ENCODE measurements around the gene PELI2. TPM values are rescaled to one million over a fixed set of nuclear protein-coding genes. Genes with fewer than 3 reads are reported as not detected.

PELI2 gene
- total RNA-seq, 1 experiment from 2014 or later, result 2.0 TPM

GRCh38 chr14:56129092-56129491 is 10.9 kb downstream of the PELI2 start:
- H3K4me3 ChIP-seq (replicated peaks in 1 of 2; ENCODE audit: low read depth in 1 of 2, low read length in 2 of 2), result no peak overlapping the region
- no peaks in the 10 kb centered on the region for H3K4me1 ChIP-seq (ENCODE audit: control insufficient read depth in 1 of 2, insufficient read depth in 2 of 2, low read length in 2 of 2)
- no peak overlapping the region for H3K27ac ChIP-seq (ENCODE audit: low read depth, low read length)
- H3K79me2 ChIP-seq (ENCODE audit: insufficient read depth, low read length), result no peaks in the 10 kb centered on the region
- intact Hi-C loops (cut with micrococcal nuclease), result no loop called here
- H4K20me1 ChIP-seq (ENCODE audit: insufficient read depth), result no peaks in the 10 kb centered on the region
- ChIA-PET CTCF (no interaction called here), POLR2A (no interaction called here), RAD21 (ENCODE audit: low non-redundant PET in 1 of 2, low total read pairs in 2 of 2, uncharacterized antibody in 2 of 2, unreplicated experiment in 2 of 2) (no interaction called here)
- TF ChIP-seq CEBPB (IDR thresholded peaks at IDR 0.05; ENCODE audit: low read depth) (no peak), CBX3 (IDR thresholded peaks at IDR 0.05; ENCODE audit: low read depth) (no peak), SIN3A (IDR thresholded peaks at IDR 0.05; ENCODE audit: low read depth) (no peak), JUND (IDR thresholded peaks at IDR 0.05) (no peak)
- DNase-seq (ENCODE audit: low read depth, low spot score) (no peak), ATAC-seq (no peak)
- H3K9me3 ChIP-seq (ENCODE audit: control insufficient read depth in 1 of 2, insufficient read depth in 1 of 2, low read depth in 1 of 2, low read length in 2 of 2), result no peaks in the 10 kb centered on the region
- no peaks in the 10 kb centered on the region for H3K9me2 ChIP-seq (ENCODE audit: insufficient read depth)
- no peak overlapping the region for H3K4me2 ChIP-seq (ENCODE audit: low read length)
- H3K9ac ChIP-seq (ENCODE audit: low read length), result no peak overlapping the region
- no peak overlapping the region for H2AFZ ChIP-seq (ENCODE audit: low read depth, low read length, poor library complexity, severe bottlenecking)
- peaks cover 73% of the 10 kb centered on the region for H3K27me3 ChIP-seq (ENCODE audit: insufficient read depth, low read length)
- no TSS peak for BruUV-seq (replicated peaks)
- no peaks in the 10 kb centered on the region for H3K36me3 ChIP-seq (ENCODE audit: control insufficient read depth in 1 of 2, insufficient read depth in 2 of 2, low read length in 2 of 2)

- BruUV-seq (replicated peaks), result no TSS peak
- Histone ChIP-seq H2AFZ (ENCODE audit: low read depth, low read length, poor library complexity, severe bottlenecking) (no peak overlapping the region), H3K4me1 (ENCODE audit: control insufficient read depth in 1 of 2, insufficient read depth in 2 of 2, low read length in 2 of 2) (no peaks in the 10 kb centered on the region), H3K27ac (ENCODE audit: low read depth, low read length) (no peak overlapping the region), H3K9me2 (ENCODE audit: insufficient read depth) (no peaks in the 10 kb centered on the region), H3K27me3 (ENCODE audit: insufficient read depth, low read length) (peaks cover 71% of the 10 kb centered on the region), H3K4me3 (replicated peaks in 1 of 2; ENCODE audit: low read depth in 1 of 2, low read length in 2 of 2) (no peak overlapping the region), H3K4me2 (ENCODE audit: low read length) (no peak overlapping the region), H3K79me2 (ENCODE audit: insufficient read depth, low read length) (no peaks in the 10 kb centered on the region), H3K36me3 (ENCODE audit: control insufficient read depth in 1 of 2, insufficient read depth in 2 of 2, low read length in 2 of 2) (no peaks in the 10 kb centered on the region), H4K20me1 (ENCODE audit: insufficient read depth) (no peaks in the 10 kb centered on the region), H3K9ac (ENCODE audit: low read length) (no peak overlapping the region), H3K9me3 (ENCODE audit: control insufficient read depth in 1 of 2, insufficient read depth in 1 of 2, low read depth in 1 of 2, low read length in 2 of 2) (no peaks in the 10 kb centered on the region)
- RAD21 ChIA-PET (ENCODE audit: low non-redundant PET in 1 of 2, low total read pairs in 2 of 2, uncharacterized antibody in 2 of 2, unreplicated experiment in 2 of 2), result no interaction called here
- TF ChIP-seq YY1 (IDR thresholded peaks at IDR 0.05; ENCODE audit: extremely low read depth, insufficient replicate concordance, low read depth, low read length) (no peak), ZBTB33 (IDR thresholded peaks at IDR 0.05; ENCODE audit: extremely low read depth, insufficient replicate concordance, low read length) (no peak), TCF7L2 (IDR thresholded peaks at IDR 0.05; ENCODE audit: borderline replicate concordance, extremely low read depth, insufficient read depth, insufficient read length) (no peak), JUND (IDR thresholded peaks at IDR 0.05) (no peak), SP1 (IDR thresholded peaks at IDR 0.05; ENCODE audit: low read depth) (no peak), ELF1 (IDR thresholded peaks at IDR 0.05; ENCODE audit: borderline replicate concordance, low read depth) (no peak), RAD21 (IDR thresholded peaks at IDR 0.05; ENCODE audit: low read depth) (no peak), POLR2A (IDR thresholded peaks at IDR 0.05; ENCODE audit: borderline replicate concordance, extremely low read depth, insufficient read depth, insufficient read length) (no peak), SRF (IDR thresholded peaks at IDR 0.05; ENCODE audit: low read depth) (no peak), REST (IDR thresholded peaks at IDR 0.05; ENCODE audit: low read depth) (no peak), EGR1 (IDR thresholded peaks at IDR 0.05; ENCODE audit: low read depth) (no peak), CEBPB (IDR thresholded peaks at IDR 0.05; ENCODE audit: low read depth) (no peak), ZNF274 (IDR thresholded peaks at IDR 0.05; ENCODE audit: low read depth, low read length) (no peak), SIN3A (IDR thresholded peaks at IDR 0.05; ENCODE audit: low read depth) (no peak), EZH2phosphoT487 (IDR thresholded peaks at IDR 0.05; ENCODE audit: borderline replicate concordance) (no peak)
- ATAC-seq (no peak), DNase-seq (ENCODE audit: low read depth, low spot score) (no peak)
- intact Hi-C loops (cut with micrococcal nuclease), result no loop called here
- POLR2A ChIA-PET, result no interaction called here
- CTCF ChIA-PET, result no interaction called here
Measured at GRCh38 chr14:56129933-56130332, 11.7 kb downstream of the PELI2 start.
